Transverse colon (tissue), 4 donors: Measurements from ENCODE around the gene FAM107A. TPM values are rescaled to one million over a fixed set of nuclear protein-coding genes. Genes with fewer than 3 reads are reported as not detected.
A peak's percentile ranks its signal among the peaks of the same experiment; 100 is the strongest.

Experiments used
- DNase-seq: peaks from one replicate; pipeline ENCODE4 v3.0.0-alpha.2; 2019
- H3K27ac ChIP-seq, 4 donors: fragments of 200-600 bp; sonication (generic); 2 replicates each; pipeline ENCODE4 v1.5.1; 2016 to 2018; ENCODE audit warnings: inconsistent platforms in 4 of 4
- H3K27me3 ChIP-seq: fragments of 200-600 bp; sonication (generic); 2 replicates; pipeline ENCODE4 v1.5.1; 2017; ENCODE audit warnings: inconsistent platforms
- H3K36me3 ChIP-seq, 4 donors: fragments of 200-600 bp; sonication (generic); 2 replicates each; pipeline ENCODE4 v1.5.1; 2017 to 2019; ENCODE audit warnings: inconsistent platforms in 4 of 4
- H3K4me1 ChIP-seq, 4 donors: fragments of 200-600 bp; sonication (generic); 2 replicates each; pipeline ENCODE4 v1.5.1; 2017 to 2020; ENCODE audit warnings: inconsistent platforms in 4 of 4
- H3K4me3 ChIP-seq, 4 donors: fragments of 200-600 bp; sonication (generic); 1 replicate in 1 of 4; 2 replicates in 3 of 4; pipeline versions ENCODE4 v1.5.1 to v1.6.1; 2017 to 2019; ENCODE audit warnings: inconsistent platforms in 4 of 4
- H3K9me3 ChIP-seq, 2 donors: fragments of 200-600 bp; sonication (generic); 2 replicates each; pipeline ENCODE4 v1.5.1; 2017 to 2019; ENCODE audit warnings: inconsistent platforms in 2 of 2
- EP300 ChIP-seq: sonication (generic); formaldehyde crosslinking; IDR thresholded peaks from one replicate; pipeline ENCODE4 v1.6.1; 2017; ENCODE audit warnings: antibody characterized with exemption, low read depth
- POLR2A ChIP-seq: fragments of 450-650 bp; IDR thresholded peaks from one replicate; pipeline ENCODE4 v1.6.1; 2016; ENCODE audit warnings: antibody characterized with exemption, mild to moderate bottlenecking, moderate library complexity
- POLR2AphosphoS5 ChIP-seq, 3 donors: sonication (generic); formaldehyde crosslinking; IDR thresholded peaks; one replicate each; pipeline ENCODE4 v1.6.1; 2016; ENCODE audit warnings: antibody characterized with exemption in 3 of 3
- WGBS, 2 donors: methylation state at CpG; one replicate each; pipeline ENCODE4 v1.1.5; 2018; ENCODE audit warnings: low coverage in 1 of 2; 5-methylcytosine and 5-hydroxymethylcytosine counted together
- in situ Hi-C, 4 donors: fragments of 200-750 bp; cut with MboI; loops; one replicate each; pipeline versions ENCODE4 v1.15.0 to v1.15.1; 2017; ENCODE audit warnings: low sequenced_read_pairs in 3 of 4, low pct_ligation_motif_present in 1 of 4, low pct_unique_long_range_greater_than_20kb in 1 of 4
- intact Hi-C: fragments of 100-400 bp; cut with DNase I; formaldehyde crosslinking; loops from one replicate; pipeline ENCODE4 v1.15.1; 2023; ENCODE audit warnings: low total_unique reads
- total RNA-seq, 4 donors: library from RNA; depleted of rRNA; stranded (reverse); fragments of >200 nt; gene quantifications; one replicate each; pipeline ENCODE4 v1.1.0, GENCODE V29; 2016
- TF ChIP-seq, protein P1 (sequence below), 5 experiments: fragments of 200-600 bp in 3 of 5; fragments of 450-650 bp in 2 of 5; sonication (generic) in 3 of 5; IDR thresholded peaks; 1 replicate in 2 of 5; 2 replicates in 3 of 5; pipeline ENCODE4 v1.5.1; 2016 to 2017; ENCODE audit warnings: antibody characterized with exemption in 5 of 5, inconsistent platforms in 3 of 5, mild to moderate bottlenecking in 2 of 5, moderate library complexity in 1 of 5

Gene FAM107A
- total RNA-seq, 4 donors from 2014 or later = 14.1 to 21.9 (median 16.0) TPM

GRCh38 chr3:58580826-58581327 is 3.7 kb upstream of the FAM107A start:
- Histone ChIP-seq H3K4me3 (no peak overlapping the region), H3K36me3 (no peaks in the 10 kb centered on the region), H3K27ac (no peak overlapping the region), H3K27me3 (peaks cover 5% of the 10 kb centered on the region), H3K9me3 (no peaks in the 10 kb centered on the region), H3K4me1 (peaks cover under 1 to 22% (median 9%) of the 10 kb centered on the region in 4 donors)
- no peak for DNase-seq
- 35 to 62% methylated on average over 2 to 4 of the region's 4 CpGs for WGBS, 2 donors
- in situ Hi-C loops = no loop called here
- TF ChIP-seq POLR2AphosphoS5 (IDR thresholded peaks at IDR 0.05) (no peak), POLR2A (no peak), EP300 (no peak)
- TF ChIP-seq, protein P1, sequence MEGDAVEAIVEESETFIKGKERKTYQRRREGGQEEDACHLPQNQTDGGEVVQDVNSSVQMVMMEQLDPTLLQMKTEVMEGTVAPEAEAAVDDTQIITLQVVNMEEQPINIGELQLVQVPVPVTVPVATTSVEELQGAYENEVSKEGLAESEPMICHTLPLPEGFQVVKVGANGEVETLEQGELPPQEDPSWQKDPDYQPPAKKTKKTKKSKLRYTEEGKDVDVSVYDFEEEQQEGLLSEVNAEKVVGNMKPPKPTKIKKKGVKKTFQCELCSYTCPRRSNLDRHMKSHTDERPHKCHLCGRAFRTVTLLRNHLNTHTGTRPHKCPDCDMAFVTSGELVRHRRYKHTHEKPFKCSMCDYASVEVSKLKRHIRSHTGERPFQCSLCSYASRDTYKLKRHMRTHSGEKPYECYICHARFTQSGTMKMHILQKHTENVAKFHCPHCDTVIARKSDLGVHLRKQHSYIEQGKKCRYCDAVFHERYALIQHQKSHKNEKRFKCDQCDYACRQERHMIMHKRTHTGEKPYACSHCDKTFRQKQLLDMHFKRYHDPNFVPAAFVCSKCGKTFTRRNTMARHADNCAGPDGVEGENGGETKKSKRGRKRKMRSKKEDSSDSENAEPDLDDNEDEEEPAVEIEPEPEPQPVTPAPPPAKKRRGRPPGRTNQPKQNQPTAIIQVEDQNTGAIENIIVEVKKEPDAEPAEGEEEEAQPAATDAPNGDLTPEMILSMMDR (IDR thresholded peaks at IDR 0.05) = no peak
- intact Hi-C loops = no loop called here

- intact Hi-C loops (no loop called here), in situ Hi-C loops (loop anchor here in 1 of 4 donors (10.0 kb wide), 1 partner anchor 46 kb away; no protein-coding TSS in a partner anchor)
- peaks cover 0 to 11% (median 4%) of the 10 kb centered on the region in 4 donors for H3K4me1 ChIP-seq
- H3K9me3 ChIP-seq = no peaks in the 10 kb centered on the region
- H3K27ac ChIP-seq = no peak overlapping the region
- WGBS, 2 donors = 92 to 93% methylated on average over 5 of the region's 5 CpGs
- no peak for DNase-seq
- H3K27me3 ChIP-seq = no peaks in the 10 kb centered on the region
- no peak overlapping the region for H3K4me3 ChIP-seq
- TF ChIP-seq EP300 (no peak), POLR2A (no peak), POLR2AphosphoS5 (IDR thresholded peaks at IDR 0.05) (no peak)
- no peaks in the 10 kb centered on the region for H3K36me3 ChIP-seq
Observed at GRCh38 chr3:58578873-58579272, 1.7 kb upstream of the FAM107A start.

GRCh38 chr3:58576716-58577115 is 475 bp downstream of the FAM107A start:
- intact Hi-C loops (no loop called here), in situ Hi-C loops (loop anchor here in 1 of 4 donors (10.0 kb wide), 1 partner anchor 48 kb away; no protein-coding TSS in a partner anchor)
- H3K9me3 ChIP-seq = no peaks in the 10 kb centered on the region
- H3K27me3 ChIP-seq = no peaks in the 10 kb centered on the region
- TF ChIP-seq POLR2A = no peak
- TF ChIP-seq, protein P1 (IDR thresholded peaks at IDR 0.05) = no peak
- no peak for TF ChIP-seq POLR2AphosphoS5 (IDR thresholded peaks at IDR 0.05)
- no peak for TF ChIP-seq EP300
- H3K4me3 ChIP-seq = peak overlapping the region in 3 of 4 donors; percentile 7 to 42 (median 20)
- no peaks in the 10 kb centered on the region for H3K36me3 ChIP-seq
- peak overlapping the region; percentile 46 to 73 (median 66) for H3K27ac ChIP-seq
- peaks cover 0 to 16% (median 5%) of the 10 kb centered on the region in 4 donors for H3K4me1 ChIP-seq
- DNase-seq = no peak
- 64% methylated on average over 6 of the region's 6 CpGs; no CpG with 5 or more reads in 1 of the 2 donors for WGBS, 2 donors

- no peak for DNase-seq
- intact Hi-C loops (no loop called here), in situ Hi-C loops (loop anchor here in 1 of 4 donors (10.0 kb wide), 1 partner anchor 49 kb away; no protein-coding TSS in a partner anchor)
- H3K4me3 ChIP-seq = peak overlapping the region in 3 of 4 donors; percentile 7 to 42 (median 20)
- 49% methylated on average over 8 of the region's 8 CpGs; no CpG with 5 or more reads in 1 of the 2 donors for WGBS, 2 donors
- no peaks in the 10 kb centered on the region for H3K9me3 ChIP-seq
- H3K27me3 ChIP-seq = no peaks in the 10 kb centered on the region
- peaks cover 0 to 16% (median 5%) of the 10 kb centered on the region in 4 donors for H3K4me1 ChIP-seq
- H3K36me3 ChIP-seq = no peaks in the 10 kb centered on the region
- peak overlapping the region; percentile 46 to 73 (median 66) for H3K27ac ChIP-seq
- TF ChIP-seq, protein P1 (IDR thresholded peaks at IDR 0.05) = no peak
- TF ChIP-seq POLR2AphosphoS5 (IDR thresholded peaks at IDR 0.05) (no peak), POLR2A (no peak), EP300 (no peak)
Observed at GRCh38 chr3:58575971-58576652, 1.1 kb downstream of the FAM107A start.
